Measurements from ENCODE around the gene SLC22A4.

Gene SLC22A4

DNA sequence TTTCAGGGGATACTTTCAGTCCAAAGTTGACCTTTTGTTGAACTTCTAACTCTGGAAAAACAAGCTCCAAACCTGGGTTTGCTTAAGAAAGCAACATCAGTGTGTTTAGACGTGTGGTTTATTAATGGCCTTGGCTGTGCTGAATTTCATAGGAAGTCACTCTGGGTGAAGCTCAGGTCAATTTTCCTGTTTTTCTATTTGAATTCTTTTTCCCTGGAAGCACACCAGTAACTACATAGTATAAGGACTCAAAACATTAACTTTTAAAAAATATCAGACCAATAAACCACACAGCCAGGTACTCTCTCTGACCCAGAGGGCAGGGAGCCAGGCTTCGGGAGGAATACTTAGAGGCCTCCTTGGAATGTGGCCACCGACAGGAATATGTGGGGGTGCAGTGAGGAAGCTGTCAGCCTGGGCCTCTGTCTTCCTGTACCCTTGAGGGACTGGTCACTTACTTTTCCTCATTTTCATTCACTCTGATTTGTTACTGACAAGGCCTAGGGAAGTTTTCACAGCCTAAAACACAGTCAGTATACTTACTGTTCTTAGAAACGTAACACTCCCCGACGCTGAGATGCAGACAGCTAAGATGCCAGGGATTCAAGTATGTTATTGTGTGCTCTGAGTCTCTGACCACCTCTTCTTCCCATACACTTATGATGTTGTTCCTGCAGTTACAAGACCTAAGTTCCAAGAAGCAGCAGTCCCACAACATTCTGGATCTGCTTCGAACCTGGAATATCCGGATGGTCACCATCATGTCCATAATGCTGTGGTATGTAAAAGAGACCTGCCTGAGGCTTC is 94.3 kb downstream of the SLC22A4 start:
- peak overlapping the region; percentile 91 for H3K27ac ChIP-seq (ENCODE audit: low read depth, low read length)
- H3K9me3 ChIP-seq (ENCODE audit: low read length), result no peaks in the 10 kb centered on the region
- peak overlapping the region in 1 of 2 donors; percentile 37 for H3K4me3 ChIP-seq (ENCODE audit: low read depth in 1 of 2, low read length in 2 of 2)
- H3K36me3 ChIP-seq (ENCODE audit: insufficient read depth, low read length), result peaks cover 15% of the 10 kb centered on the region
- H3K4me1 ChIP-seq (ENCODE audit: insufficient read depth, low read length), result peaks cover 58% of the 10 kb centered on the region
- no peaks in the 10 kb centered on the region for H3K27me3 ChIP-seq (ENCODE audit: control insufficient read depth in 1 of 2, insufficient read depth in 2 of 2, low read length in 2 of 2)
- peak overlapping the region; percentile 18 for H3K9ac ChIP-seq (ENCODE audit: low read length)

DNA sequence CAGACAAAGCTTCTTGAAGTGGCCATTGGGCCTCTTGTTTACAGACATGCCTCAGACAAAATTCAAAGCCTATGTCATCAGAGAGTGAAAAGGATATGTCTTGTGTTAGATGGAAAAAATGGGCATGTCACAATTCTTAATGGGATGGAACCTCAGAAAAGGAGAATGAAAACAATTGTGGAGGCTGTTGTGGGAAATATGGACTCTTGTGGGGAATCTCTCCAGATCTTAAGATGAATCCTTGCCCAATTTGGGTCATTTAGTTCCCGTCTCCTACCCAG is 94.8 kb downstream of the SLC22A4 start:
- H3K36me3 ChIP-seq (ENCODE audit: insufficient read depth, low read length), result peaks cover 16% of the 10 kb centered on the region
- no peaks in the 10 kb centered on the region for H3K9me3 ChIP-seq (ENCODE audit: low read length)
- H3K4me1 ChIP-seq (ENCODE audit: insufficient read depth, low read length), result peaks cover 62% of the 10 kb centered on the region
- peak overlapping the region; percentile 91 for H3K27ac ChIP-seq (ENCODE audit: low read depth, low read length)
- H3K27me3 ChIP-seq (ENCODE audit: control insufficient read depth in 1 of 2, insufficient read depth in 2 of 2, low read length in 2 of 2), result no peaks in the 10 kb centered on the region
- no peak overlapping the region for H3K4me3 ChIP-seq (ENCODE audit: low read depth in 1 of 2, low read length in 2 of 2)
- H3K9ac ChIP-seq (ENCODE audit: low read length), result peak overlapping the region; percentile 18

DNA sequence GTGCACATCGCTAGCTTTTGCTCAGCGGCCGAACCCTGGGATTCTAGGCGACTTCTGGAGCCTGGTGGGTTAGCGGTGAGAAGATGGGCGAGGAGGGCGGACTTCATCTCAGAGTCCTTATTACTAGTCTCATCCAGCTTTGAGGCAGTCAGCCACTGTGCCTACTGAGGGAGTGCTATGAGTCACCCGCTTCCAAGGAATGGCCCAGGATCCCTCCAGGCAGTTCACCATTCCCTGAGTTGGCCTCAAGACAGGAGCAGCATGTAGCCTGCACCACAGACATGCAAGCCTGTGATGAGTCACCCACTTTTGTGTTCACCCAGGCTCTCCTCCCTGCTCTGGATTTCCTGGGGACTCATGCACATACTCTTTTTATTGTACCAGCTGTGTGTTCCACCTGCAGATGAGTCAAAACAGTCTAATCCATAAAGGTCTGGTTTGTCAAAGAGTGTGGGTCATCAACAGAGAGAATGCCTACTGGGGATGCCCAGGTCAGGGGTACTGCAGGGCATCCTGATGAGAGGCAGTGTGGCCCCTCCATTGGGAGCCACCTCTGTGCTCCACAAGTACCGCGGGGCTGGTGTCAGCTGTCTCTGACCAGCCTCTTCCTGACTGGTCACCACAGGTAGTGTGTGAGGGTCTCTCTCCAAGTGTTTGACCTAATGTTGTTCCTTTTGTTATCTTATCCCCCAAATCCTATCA is 95.5 kb downstream of the SLC22A4 start:
- Histone ChIP-seq H3K4me3 (ENCODE audit: low read depth in 1 of 2, low read length in 2 of 2) (no peak overlapping the region), H3K4me1 (ENCODE audit: insufficient read depth, low read length) (peaks cover 67% of the 10 kb centered on the region), H3K9me3 (ENCODE audit: low read length) (no peaks in the 10 kb centered on the region), H3K27ac (ENCODE audit: low read depth, low read length) (peak overlapping the region; percentile 91), H3K36me3 (ENCODE audit: insufficient read depth, low read length) (peaks cover 9% of the 10 kb centered on the region), H3K27me3 (ENCODE audit: control insufficient read depth in 1 of 2, insufficient read depth in 2 of 2, low read length in 2 of 2) (no peaks in the 10 kb centered on the region), H3K9ac (ENCODE audit: low read length) (no peak overlapping the region)

DNA sequence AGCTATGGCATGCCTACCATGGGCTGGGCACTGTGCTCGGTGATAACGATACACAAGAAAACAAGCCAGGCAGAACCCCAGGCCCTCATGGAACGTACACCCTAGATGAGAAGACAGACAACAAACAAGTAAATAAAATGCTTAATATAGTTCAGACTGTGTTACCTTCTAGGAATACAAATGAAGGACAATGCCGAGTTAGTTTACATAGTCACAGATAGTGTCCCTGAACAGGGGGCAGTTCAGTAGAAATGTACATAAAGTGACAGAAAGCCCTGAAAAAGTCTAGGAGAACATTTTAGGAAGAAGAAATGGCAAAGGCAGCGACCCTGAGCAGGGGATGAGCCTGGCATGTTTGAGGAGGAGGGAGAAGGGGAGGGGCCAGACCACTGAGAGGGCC is 97.1 kb downstream of the SLC22A4 start:
- H3K4me3 ChIP-seq (ENCODE audit: low read depth in 1 of 2, low read length in 2 of 2), result no peak overlapping the region
- H3K27me3 ChIP-seq (ENCODE audit: control insufficient read depth in 1 of 2, insufficient read depth in 2 of 2, low read length in 2 of 2), result no peaks in the 10 kb centered on the region
- H3K9ac ChIP-seq (ENCODE audit: low read length), result no peak overlapping the region
- peak overlapping the region; percentile 12 for H3K27ac ChIP-seq (ENCODE audit: low read depth, low read length)
- H3K36me3 ChIP-seq (ENCODE audit: insufficient read depth, low read length), result peaks cover 5% of the 10 kb centered on the region
- peaks cover 69% of the 10 kb centered on the region for H3K4me1 ChIP-seq (ENCODE audit: insufficient read depth, low read length)
- H3K9me3 ChIP-seq (ENCODE audit: low read length), result no peaks in the 10 kb centered on the region

DNA sequence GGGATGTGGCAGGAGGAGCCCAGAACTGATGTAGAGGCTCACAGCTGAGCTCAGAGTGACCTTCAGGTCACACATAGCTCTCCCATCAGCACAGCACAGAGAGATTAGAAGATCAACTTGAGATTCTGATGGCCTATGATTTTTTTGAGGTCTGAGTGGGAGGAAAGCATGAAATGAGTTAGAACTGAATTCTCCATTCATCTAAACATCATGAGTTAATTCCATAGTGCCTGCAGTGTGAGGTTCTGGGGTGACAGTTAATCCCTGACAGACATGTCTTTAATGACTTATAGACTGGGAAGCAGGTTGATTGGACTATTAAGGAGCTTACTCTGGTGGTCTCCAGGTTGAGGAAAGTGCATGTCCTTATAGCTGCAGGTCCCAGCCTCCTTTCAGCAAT is 97.7 kb downstream of the SLC22A4 start:
- no peaks in the 10 kb centered on the region for H3K9me3 ChIP-seq (ENCODE audit: low read length)
- H3K4me1 ChIP-seq (ENCODE audit: insufficient read depth, low read length), result peaks cover 63% of the 10 kb centered on the region
- H3K4me3 ChIP-seq (ENCODE audit: low read depth in 1 of 2, low read length in 2 of 2), result no peak overlapping the region
- H3K9ac ChIP-seq (ENCODE audit: low read length), result no peak overlapping the region
- H3K27me3 ChIP-seq (ENCODE audit: control insufficient read depth in 1 of 2, insufficient read depth in 2 of 2, low read length in 2 of 2), result no peaks in the 10 kb centered on the region
- no peak overlapping the region for H3K27ac ChIP-seq (ENCODE audit: low read depth, low read length)
- H3K36me3 ChIP-seq (ENCODE audit: insufficient read depth, low read length), result peaks cover 5% of the 10 kb centered on the region

DNA sequence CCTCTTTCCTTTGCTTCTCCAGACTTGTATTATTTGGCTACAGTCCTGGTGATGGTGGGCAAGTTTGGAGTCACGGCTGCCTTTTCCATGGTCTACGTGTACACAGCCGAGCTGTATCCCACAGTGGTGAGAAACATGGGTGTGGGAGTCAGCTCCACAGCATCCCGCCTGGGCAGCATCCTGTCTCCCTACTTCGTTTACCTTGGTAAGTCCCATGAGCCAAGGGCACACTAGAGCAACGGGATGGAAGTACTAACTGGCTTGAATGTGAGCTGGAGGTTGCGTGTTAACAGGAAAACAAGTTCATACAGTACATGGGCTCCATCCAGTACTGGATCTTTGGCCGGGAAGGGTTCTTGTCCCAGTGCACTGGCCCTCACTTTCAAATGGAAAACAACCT is 98.2 kb downstream of the SLC22A4 start:
- H3K36me3 ChIP-seq (ENCODE audit: insufficient read depth, low read length), result peaks cover 5% of the 10 kb centered on the region
- H3K4me1 ChIP-seq (ENCODE audit: insufficient read depth, low read length), result peaks cover 57% of the 10 kb centered on the region
- no peak overlapping the region for H3K4me3 ChIP-seq (ENCODE audit: low read depth in 1 of 2, low read length in 2 of 2)

DNA sequence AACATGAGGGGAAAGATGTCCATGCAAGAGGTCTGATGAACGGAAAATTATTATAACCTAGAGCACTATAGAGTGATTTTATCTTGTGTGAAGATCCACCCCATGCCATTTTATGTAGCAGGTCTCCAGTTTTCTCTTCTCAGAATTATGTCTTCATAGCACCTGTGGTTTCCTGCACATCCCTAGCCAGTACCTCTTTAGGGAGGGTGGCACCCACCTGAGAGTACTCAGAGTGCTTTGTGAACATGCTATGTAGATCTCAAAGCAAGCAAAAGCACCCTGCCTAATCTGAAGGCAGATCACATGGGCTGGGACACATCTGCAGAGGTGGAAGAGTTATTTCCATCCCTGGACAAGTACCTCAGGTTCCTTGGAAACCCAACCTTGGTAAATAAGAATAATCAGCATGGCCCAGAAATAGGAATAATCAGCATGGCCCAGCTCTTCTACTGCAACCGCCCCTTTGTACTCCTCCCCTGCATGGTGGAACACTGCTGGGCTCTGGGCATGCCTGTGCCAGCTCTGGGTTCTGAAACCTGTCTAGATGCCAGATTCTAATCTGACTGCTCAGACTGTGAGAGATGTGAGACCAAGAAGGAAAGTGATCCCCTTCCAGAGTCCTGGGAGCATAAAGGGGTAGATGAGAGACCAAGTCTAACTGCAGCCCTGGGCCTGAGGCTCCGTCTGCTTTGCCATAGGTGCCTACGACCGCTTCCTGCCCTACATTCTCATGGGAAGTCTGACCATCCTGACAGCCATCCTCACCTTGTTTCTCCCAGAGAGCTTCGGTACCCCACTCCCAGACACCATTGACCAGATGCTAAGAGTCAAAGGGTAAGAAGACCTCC is 99.0 kb downstream of the SLC22A4 start:
- Histone ChIP-seq H3K27me3 (ENCODE audit: control insufficient read depth in 1 of 2, insufficient read depth in 2 of 2, low read length in 2 of 2) (no peaks in the 10 kb centered on the region), H3K9ac (ENCODE audit: low read length) (no peak overlapping the region), H3K36me3 (ENCODE audit: insufficient read depth, low read length) (peaks cover 5% of the 10 kb centered on the region), H3K9me3 (ENCODE audit: low read length) (no peaks in the 10 kb centered on the region), H3K4me1 (ENCODE audit: insufficient read depth, low read length) (peaks cover 49% of the 10 kb centered on the region), H3K27ac (ENCODE audit: low read depth, low read length) (no peak overlapping the region), H3K4me3 (ENCODE audit: low read depth in 1 of 2, low read length in 2 of 2) (no peak overlapping the region)

More for the DNA sequence above, 98.2 kb downstream of the SLC22A4 start:
- H3K27ac ChIP-seq (ENCODE audit: low read depth, low read length), result no peak overlapping the region
- H3K9me3 ChIP-seq (ENCODE audit: low read length), result no peaks in the 10 kb centered on the region
- no peak overlapping the region for H3K9ac ChIP-seq (ENCODE audit: low read length)
- H3K27me3 ChIP-seq (ENCODE audit: control insufficient read depth in 1 of 2, insufficient read depth in 2 of 2, low read length in 2 of 2), result no peaks in the 10 kb centered on the region
